CD4-positive, alpha-beta T cell treated with Interleukin-4 for 4 hours (primary cell): ENCODE data around the gene C4orf50.

Source experiments
- DNase-seq: peaks from one replicate; pipeline ENCODE4 v3.0.0-alpha.2; 2020

C4orf50 gene

DNA sequence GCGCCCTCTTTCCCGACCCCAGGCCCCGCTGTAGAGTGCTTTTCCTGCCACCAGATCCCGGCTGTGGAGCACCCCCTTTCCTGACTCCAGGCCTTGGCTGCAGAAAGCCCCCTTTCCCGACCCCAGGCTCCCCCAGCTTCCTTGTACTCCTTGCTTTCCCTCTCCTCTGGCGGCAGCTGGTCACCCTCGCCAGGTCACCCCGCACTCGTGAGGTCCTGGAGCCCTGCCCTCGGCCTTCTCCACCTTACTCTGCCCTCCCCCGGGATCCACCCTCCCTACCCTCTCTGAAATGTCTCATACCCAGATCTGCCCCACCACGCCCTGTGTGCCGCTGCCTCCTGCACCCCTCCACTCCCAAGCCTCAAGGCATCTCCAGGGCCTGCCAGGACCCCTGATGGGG is 25.0 kb upstream of the C4orf50 start:
- no peak for DNase-seq

DNA sequence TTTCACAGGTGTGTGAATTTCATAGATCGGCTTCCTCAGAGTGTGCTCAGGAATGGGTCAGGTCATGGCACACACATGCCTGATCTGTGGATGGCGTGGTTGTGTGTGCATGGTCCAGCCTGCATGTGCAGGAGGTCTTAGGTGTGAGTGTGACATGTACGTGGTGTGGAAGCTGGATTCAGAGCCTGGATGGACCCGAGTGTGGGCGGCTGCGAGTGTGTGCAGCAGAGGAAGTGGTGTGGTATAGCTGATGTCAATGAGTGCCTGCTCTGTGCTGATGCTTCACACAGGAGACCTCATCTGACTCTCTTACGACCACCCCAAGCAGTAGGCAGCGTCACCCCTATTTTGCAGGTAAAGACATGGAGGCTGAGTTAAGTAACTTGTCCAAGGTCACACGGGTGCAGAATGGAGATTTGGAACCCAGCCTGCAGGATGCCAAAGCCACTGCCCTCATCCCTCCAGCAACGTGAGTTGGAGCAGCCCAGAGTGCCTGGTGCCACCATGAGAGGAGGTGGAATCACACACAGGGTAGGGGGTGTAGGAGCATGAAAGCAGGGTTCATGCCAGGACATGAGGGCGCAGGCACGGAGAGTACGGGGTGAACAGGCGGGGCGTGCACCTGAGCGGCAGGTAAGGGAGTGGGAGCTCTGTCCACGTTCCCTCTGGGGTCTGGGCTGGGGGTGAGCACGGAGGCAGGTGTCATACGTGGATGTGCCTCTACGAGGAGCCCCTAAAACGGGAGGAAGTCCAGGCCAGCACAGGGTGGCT is 24.2 kb upstream of the C4orf50 start:
- no peak for DNase-seq

- no peak for DNase-seq
These were observed 23.6 kb upstream of the C4orf50 start for GRCh38 chr4:6041800-6042199.

DNA sequence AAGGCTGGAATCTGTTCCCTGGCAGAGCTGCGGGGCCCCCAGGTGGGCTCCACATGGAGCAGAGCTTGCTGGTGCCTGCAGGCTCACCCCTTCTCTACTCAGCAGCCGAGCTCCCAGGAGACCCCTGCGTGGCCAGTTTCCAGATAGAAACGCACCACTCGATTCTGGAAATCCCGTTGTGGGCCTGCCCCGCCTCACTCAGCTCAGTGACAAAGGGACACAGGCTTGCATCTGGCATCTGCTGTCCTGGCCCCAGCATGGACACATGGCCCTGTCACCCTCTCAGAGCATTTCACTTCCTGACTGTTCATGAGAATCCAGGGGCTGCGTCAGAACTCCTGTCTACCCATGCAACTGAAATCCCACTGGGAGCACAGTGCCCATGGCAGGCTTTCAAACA is 20.5 kb upstream of the C4orf50 start:
- no peak for DNase-seq

- DNase-seq = no peak
These were observed 17.6 kb upstream of the C4orf50 start for GRCh38 chr4:6035786-6036185.

GRCh38 chr4:6033381-6033780 is 15.2 kb upstream of the C4orf50 start:
- no peak for DNase-seq

- DNase-seq = no peak
These were observed 14.3 kb upstream of the C4orf50 start for GRCh38 chr4:6032249-6033244.

DNA sequence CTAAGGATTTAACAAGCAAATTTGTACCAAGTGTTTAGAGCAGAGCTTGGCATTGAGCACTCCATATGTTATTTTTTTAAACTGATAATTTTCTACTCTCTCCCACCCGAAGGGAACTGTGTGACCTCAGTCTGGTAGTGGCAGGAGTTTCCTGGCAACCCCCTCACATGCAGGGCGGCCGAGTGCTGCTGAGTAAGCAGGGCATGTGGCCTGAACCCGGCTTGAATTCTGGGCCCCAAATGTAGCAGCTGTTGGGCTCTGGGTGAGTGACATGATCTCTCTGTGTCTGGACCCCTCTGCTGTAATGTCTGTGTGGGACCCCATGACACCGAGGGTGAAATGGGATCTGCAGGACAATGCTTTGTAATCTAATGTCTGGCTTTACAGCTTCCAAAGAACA is 13.6 kb upstream of the C4orf50 start:
- DNase-seq = no peak

- DNase-seq = no peak
These were observed 12.4 kb upstream of the C4orf50 start for GRCh38 chr4:6030679-6031078.

DNA sequence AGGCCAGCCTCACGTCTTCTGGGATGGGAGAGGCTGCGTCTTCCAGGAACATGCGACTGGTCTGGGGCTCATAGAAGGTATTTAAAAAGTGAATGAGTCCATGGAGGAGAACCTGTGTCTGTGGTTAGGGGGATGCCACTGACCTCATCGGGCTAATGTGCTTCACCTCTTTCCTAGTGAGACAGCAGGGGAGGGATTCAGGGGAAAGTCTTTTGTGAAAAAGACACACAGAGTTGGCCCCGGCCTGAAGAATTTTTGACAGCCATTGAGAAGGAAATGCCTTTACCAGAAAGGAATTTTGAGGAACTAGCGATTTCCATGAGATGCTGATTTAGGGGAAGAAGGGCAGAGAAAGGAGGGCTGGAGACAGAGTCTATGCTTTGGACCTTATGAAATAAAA is 11.0 kb upstream of the C4orf50 start:
- DNase-seq = no peak

- DNase-seq = no peak
These were observed 9.9 kb upstream of the C4orf50 start for GRCh38 chr4:6028168-6028567.

DNA sequence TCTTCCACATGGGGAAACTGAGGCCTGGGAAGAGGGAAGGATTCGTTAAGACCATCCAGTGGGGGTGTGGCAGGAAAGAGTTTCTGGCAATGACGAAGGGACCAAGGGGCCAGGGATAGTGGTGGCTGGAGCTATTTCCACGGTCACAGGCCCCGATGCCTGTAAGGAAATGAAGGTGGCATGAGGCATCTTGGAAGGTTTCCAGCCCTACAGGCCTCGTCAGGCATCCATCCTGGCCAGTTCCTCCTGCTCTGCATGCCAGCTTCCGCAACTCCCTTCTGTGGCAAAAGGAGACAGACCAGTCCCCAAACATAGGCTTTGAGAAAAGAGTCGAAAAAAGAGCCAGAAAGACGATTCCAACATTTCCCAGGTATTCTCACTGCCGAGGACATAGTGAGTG is 9.2 kb upstream of the C4orf50 start:
- no peak for DNase-seq

DNA sequence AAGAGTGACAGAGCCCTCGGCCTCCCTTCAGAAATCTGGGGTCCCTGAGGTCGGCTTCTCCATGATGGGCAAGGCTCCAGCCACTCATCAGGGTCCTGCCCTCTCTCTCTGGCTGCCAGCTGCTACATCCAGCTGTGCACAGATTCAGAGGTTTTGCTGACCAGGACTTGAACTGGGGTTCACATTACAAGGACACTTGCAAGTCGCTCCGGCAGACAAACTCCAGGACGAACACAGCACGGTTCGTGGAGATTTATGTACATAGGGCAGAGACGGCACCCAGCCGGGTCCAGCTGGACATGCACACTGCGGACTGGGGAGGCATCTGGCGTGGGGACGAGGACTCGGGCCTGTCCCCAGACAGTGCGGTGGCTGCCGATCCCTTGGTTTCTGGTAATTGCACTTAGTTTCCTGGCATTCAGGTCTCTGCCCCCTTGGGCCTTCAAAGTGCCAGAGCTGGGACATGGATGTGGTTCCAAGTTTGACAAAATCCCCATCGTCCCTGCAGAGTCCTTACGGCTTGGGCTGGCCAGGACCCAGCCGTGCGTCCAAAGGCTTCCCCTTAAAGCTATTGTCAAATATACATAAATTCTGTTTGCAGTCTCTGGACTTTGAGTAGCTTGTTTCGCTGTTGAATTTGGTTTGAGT is 6.2 kb upstream of the C4orf50 start:
- no peak for DNase-seq

GRCh38 chr4:6023731-6024130 is 5.5 kb upstream of the C4orf50 start:
- no peak for DNase-seq

DNA sequence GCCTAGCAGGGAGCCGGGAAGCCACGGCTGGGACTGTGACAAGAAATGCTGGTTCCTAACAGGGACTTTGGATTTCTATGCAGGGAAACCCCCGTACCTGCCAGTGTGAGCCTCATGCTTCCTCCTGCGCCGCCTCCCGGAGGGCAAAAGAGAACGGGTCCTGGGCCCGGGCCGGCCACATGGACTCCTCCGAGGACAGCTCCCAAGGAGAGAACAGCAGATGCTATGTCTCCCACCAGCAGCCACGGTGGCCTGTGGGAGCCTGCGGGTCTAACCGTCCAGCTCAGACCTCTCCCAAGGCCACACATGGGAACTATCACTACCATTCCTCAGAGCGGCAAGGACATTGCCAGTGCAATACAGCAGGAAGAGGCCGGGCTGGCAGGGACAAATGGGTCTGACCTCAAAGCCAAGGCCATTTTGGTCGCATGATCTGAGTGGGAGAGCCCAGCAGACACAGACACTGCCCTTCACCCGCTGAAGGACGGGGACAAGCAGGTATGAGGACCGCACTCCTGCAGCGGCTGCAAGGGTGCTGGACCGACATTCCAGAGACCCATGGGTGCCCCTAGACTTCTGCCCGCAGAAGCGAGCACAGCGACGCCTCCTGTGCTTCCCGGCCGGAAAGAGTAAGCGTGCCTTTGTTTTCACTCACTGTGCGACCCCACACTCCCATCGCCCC is 4.5 kb upstream of the C4orf50 start:
- no peak for DNase-seq

DNA sequence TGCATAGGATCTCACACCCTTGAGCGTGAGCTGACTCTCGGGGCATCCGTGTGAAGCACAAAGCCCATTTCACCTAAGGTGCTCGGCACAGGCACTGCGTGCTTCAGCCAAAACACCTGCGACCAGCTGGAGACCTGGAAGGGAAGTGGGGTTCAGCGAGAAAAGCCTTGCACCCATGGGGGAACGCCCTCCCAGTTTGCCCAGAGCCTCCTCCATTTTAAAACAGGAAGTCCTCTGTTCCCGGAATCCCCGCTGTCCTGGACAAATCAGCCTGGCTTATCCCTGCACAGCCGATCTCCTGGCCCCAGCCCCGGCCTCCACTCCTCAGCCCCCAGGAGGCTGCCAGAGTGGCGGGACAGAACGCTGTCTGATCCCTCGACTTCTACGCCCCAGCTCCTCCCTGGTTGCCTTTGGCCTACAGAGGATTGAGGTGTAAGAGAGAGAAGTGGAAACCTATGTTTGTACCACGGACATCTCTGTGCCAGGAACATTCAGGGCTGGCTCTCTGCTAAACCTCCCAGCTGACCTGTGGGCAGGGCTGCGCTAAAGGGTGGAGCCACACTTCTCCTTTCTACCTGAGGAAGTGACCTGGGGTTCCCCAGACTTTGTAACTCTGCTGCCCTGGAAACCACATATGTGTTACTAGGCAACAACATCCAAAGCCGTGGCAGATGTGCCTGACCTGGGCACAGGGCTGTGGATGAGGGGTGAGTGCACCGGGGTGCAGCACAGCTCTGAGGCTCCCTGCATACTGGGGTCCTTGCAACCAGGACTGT is 3.8 kb upstream of the C4orf50 start:
- no peak for DNase-seq

GRCh38 chr4:6020613-6021012 is 2.4 kb upstream of the C4orf50 start:
- no peak for DNase-seq

DNA sequence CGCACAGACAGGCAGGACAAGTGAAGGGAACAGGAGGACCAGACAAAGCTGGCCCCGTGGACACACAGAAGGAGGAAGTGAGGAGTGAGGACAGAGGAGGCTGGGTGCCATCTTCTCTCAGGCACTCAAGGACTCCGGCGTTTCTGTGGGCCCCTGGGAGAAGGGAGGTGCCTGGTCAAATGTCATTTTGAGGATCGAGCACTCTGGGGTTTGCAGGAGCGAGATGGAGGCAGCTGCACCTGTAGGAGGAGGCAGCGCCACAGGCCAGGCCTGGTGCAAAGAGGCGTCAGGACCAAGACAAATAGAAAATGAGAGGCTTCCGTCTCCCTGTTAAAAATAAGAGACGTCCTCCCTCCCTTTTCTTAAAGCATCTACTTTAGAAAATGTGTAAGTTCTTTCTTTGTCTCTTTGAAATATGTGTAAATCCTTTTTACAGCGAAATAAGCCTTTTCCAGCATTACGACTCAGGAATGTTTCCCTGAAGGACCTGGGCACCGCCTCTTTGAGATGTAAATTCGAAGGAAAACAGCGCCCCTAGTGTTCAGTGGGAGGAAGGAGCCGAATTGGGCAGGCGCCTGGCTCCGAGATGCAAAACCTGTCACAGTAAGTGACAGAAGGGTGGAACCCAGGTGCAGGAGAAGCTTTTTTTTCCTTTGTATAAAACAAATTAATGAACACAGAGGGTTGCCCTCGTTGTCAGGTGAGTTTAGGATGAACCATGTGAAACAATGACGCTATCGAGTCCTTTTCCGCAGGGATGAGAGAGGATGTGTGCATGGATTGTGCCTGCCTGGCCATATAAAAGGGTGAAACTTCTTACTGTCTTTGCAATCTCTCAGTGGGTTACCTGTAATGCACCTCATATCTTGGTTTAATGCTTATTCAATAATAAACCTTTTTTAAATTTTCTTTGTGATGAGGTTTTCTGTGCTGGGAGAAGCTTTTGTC is 1.4 kb upstream of the C4orf50 start:
- DNase-seq = peak; percentile 36

GRCh38 chr4:6017800-6018199 is 431 bp downstream of the C4orf50 start:
- DNase-seq = no peak

DNA sequence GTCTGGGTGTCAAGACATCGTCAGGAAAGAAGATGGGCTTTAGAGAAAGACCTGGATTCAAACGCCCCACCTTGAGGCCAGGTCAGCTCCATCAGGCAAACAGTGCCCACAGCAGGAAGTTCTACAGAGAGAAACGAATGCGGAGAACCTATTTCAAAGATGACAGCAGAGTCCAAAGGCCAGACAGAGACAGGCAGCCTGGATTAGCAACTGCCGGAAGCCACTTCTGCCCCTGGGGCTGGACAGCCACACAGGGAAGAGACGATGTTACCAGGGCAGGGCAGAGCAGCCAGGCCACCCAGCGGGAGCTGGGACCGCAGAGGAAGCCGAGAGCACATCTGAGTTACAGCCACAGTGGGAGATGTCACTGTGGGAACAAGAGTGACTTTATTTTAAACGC is 1.2 kb downstream of the C4orf50 start:
- DNase-seq = no peak

DNA sequence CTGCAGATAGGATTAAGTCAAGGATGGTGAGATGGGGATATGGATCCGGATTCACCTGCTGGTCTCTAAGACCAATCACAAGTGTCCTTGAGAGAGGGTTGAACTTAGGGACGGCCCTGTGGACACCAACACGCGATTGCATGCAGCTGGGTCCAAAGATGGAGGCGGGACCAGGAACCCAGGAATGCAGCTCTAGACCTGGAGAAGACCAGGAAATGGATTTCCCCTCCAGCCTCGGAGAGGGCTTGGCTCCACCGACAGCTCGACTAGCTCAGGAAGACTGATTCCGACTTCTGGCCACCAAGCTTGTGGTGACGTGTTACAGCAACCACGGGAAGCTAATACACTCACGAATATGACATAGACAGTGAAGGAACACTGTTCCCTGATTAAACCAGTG is 4.7 kb downstream of the C4orf50 start:
- DNase-seq = no peak
